ENCODE results near the gene RIN1.
A peak's percentile ranks its signal among the peaks of the same experiment; 100 is the strongest.
"Not testable (repeated sequence)": the region's sequence is repeated elsewhere in the genome, so short reads cannot be mapped to it uniquely, and the experiment has no call there.

RIN1 gene

DNA sequence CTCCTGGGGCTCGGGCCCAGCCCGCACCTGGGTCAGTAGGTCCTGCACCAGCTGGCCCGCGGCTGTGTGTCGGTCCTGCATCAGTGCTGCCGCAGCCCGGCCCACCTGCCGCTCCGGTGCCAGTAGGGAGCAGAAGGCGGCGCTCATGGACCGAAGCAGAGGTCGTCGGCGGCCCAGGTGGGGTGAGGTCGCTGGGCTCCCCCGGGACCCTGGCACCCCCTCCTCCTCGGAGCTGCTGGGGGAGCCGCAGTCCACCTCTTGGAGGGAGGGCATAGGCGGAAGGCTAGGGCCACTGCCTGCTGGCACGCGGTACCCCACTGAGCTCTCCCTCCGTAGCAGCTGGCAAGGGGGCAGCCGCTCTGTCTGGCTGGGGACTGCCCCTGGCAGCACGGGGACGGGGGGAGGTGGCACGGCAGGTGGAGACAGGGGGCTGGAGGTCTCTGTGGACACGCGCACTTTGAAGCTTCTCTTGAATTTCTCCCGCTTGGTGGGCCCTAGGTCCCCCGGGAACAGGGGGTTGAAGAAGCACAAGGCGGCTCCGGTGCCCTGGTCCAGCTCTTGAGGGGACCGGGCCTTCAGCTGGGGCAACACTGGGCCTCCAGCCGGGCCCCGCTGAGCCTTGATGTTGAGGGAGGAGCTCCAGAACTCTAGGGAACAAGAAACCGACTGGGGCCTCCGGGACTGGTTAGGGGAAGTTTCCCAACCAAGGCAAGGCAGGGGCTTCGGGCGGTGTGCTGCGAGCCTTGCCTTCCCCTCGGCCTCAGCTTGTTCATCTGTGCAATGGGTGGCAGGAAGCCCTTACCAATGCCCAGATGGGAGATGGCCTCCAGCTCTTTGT is 1.4 kb downstream of the RIN1 start:
- no peak for DNase-seq (ENCODE audit: low read depth, low spot score)

DNA sequence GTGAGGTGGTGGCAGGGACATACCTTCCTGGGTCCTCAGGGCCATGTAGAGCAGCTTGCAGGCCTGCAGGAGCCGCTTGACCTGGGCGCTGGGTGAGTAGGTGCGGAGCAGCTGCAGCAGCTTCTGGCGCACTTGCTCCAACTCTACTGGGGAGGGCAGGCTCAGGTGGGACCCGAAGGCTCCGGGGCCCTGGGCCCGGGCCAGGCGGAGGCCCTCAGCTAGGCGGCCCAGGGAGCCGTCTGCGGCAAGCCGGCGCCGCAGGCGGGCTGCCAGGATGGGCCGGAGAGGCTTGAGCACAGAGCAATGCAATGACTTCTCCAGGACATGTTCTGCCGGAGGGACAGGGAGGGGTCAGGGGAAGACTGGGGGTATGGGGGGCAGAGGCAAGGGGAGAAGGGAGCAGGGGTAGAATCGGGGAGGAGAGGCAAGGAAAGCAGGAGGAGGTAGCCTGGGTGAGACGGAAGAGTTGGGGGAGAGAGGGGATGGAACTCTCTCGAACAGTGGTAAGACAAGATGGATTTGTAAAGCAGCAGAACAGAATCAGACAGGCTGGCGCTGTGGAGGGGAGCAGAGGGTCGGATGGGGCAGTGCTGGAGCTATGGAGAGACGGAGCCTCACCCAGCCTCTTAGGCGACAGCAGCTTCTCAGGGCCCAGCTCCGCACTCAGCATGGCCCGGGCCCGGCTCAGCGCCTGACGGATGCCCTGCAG is 2.2 kb downstream of the RIN1 start:
- no peak for DNase-seq (ENCODE audit: low read depth, low spot score)

DNA sequence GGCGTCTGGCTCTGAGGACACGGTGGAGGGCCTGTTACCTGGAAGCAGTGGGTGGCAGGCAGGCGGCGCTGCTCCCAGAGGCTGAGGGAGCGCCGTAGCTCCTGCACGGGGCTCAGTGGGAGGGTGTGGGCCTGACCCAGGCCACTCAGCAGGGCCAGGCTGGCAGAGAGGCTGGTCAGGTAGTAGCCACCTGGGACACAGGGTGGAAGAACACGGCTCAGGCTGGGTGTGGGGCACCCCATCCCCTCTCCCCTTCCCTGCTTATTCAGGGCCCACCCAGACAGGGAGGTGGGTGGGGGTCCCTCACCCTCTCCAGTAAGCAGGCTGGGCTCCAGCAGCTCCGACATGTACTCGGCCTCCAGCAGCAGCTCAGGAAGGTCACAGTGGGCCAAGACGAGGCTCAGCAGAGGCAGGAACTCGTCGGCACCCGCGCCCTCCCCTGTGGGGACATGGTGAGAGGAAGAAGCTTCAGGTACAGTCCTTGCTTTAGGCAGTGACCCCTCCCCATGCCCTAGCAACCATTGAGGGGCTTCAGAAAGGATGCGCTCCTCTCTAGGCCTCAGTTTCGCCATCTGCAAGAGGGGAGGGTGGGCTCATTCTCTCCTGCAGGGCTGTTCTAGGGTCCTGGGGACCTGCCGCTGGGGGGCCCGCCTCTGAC is 2.9 kb downstream of the RIN1 start:
- DNase-seq (ENCODE audit: low read depth, low spot score): no peak

DNA sequence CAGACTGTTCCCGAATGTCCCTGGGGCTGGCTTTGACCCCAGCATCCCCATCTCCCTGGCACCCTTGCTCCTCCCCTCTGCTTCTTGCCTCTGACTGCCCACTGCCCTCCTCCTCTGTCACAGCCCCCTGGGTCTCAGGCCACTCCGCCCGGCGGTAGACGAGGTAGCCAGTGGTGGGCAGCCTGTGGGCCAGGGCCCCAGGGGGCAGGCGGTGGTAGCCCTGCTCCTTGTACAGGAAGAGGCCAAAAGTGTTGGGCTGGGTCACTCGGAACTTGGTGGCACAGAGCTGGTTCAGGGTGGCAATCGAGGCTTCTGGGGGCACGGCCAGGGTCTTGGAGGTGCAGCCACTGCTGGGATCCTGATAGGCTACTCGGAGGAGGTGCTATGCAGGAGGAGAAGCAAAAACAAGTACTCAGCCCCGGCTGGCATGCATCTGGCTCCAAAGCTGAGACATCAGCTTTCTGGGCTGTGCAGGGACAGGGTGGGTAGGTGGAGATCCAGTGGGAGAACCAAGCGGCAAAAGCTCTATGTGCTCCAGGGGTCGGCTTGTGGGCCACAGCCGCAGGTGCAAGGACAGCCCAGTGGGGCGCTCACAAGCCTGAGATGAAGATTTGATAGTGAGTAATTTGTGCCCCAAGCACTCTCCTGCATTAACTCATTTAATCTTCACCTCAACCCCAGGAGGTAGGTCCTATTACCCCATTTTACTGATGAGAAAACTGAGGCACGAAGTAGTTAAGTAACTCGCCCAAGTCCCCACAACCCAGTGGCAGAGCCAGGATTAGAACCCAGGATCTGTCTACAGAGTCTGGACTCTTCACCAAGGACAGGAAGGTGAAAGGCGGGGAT is 3.6 kb downstream of the RIN1 start:
- no peak for DNase-seq (ENCODE audit: low read depth, low spot score)

DNA sequence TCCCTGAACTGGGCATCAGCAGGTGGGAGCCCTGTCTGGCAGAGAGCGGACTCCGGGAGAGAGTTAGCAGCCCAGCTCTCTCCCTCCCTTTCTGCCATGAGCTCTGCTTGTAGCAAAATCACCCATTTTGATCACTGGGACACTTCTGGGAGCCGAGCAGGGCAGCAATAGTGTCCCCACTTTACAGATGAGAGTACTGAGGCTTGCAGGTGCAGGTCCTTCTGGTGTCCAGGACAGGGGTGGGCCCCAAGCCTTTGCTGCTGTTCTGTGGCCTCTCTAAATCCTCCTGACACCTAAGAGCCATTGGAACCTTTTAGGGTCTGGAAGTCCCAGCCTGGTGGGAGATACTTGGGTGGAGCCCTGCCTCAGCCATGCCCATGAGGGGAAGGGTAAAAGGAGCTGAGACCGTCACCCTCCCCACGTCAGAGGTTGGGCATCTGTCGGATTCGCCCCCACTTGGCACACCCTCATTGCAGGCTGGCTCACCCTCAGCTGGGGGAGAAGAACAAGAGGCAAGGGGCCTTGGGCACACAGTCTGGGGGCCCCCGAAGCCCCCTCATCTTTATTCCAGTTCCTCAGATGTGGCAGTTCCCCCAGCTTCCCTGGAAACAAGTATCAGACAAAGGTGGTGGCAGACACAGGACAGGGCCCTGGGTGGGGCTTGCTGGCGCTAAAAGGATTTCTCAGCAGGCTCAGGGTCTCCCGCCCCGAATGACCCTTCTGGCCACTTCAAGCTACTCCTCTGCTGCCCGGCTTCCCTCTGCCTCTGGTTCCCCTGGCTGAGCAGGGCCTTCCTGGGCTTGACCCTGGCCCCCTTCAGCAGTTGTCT is 4.5 kb downstream of the RIN1 start:
- no peak for DNase-seq (ENCODE audit: low read depth, low spot score)

DNA sequence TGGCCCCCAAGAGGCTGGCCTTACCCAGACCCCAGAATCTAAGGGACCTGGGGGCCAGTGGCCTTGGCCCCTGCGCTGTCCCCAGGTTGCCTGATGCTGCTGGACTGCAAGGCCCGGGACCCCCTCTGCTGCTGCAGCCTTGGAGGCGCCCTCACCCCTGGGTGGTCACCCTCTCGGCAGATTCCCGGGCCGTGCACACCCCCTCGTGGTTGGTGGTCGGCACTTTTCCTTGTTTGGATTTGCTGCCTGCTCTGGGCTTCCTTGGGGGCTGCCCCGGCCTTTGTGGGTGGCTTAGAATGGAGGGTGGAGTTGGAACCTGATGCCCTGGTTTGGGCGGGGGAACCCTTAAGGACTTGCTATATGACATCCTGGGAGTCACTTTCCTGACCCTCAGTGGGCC is 5.3 kb downstream of the RIN1 start:
- DNase-seq (ENCODE audit: low read depth, low spot score): no peak

DNA sequence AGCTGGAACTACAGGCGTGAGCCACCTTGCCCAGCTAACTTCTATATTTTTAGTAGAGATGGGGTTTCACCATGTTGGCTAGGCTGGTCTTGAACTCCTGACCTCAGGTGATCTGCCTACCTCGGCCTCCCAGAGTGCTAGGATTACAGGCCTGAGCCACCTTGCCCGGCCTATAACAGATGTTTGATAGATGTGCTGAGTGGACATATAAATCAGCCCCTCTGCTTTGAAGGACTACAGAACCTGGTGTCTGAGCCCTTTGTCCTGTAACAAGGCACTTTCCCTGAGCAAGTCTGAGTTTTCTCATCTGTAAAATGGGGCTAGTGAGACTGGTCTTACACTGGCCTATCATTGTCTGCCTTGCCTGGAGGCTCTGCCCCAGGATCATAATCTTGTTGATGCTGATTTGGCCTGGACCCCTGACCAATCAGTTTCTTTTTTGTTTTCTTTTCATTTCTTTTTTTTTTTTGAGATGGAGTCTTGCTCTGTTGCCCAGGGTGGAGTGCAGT is 7.0 kb downstream of the RIN1 start:
- no peak for DNase-seq (ENCODE audit: low read depth, low spot score)

DNA sequence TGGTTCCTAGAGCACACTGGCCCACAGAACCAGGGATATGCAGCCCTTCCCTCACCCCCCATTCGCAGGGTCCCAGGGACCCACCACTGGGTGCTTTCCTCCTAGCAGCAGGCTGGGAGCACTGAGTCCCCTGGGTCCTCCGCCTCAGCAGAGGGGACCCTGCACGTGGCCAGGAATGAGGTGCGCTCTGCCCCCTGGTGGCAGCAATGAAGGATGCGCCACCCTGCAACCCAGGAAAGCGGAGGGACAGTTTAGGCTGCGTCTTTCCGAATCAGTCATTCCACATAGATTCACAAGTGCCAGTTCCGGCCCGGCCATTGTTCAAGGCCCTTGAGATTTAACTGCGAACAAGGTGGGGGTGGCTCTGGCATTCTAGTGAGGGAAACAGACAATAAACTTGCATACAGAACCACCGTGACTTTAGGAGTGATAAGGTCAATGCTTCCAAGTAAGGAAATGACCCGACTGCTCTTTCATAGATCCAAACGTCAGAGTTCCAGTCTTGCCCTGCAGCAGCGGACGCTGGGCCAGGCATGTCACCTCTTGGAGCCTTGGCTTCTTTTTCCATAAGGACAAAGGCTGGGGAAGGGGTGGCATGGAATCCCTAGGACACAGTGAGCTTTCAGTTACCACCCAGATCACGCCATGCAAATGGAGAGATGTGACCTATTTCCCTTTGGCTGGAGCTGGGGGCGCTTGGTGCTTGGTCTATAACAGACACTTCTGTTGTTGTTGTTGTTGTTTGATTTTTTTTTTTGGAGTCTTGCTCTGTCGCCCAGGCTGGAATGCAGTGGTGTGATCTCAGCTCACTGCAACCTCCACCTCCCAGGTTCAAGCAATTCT is 7.7 kb downstream of the RIN1 start:
- DNase-seq (ENCODE audit: low read depth, low spot score): peak; percentile 96

DNA sequence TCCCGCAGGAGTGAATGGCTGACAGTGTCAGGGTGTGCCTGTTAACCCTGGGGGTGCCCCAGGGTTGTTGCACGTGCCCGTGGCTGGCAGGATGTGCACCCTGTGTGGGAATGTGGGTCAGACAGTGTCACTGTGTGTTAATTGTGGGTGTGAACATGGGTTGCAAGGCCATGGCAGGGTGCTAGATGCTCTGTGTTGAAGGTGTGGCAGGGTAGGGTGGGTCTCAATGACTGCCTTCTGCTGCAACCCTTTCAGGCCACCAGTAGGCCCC is 8.3 kb downstream of the RIN1 start:
- no peak for DNase-seq (ENCODE audit: low read depth, low spot score)

DNA sequence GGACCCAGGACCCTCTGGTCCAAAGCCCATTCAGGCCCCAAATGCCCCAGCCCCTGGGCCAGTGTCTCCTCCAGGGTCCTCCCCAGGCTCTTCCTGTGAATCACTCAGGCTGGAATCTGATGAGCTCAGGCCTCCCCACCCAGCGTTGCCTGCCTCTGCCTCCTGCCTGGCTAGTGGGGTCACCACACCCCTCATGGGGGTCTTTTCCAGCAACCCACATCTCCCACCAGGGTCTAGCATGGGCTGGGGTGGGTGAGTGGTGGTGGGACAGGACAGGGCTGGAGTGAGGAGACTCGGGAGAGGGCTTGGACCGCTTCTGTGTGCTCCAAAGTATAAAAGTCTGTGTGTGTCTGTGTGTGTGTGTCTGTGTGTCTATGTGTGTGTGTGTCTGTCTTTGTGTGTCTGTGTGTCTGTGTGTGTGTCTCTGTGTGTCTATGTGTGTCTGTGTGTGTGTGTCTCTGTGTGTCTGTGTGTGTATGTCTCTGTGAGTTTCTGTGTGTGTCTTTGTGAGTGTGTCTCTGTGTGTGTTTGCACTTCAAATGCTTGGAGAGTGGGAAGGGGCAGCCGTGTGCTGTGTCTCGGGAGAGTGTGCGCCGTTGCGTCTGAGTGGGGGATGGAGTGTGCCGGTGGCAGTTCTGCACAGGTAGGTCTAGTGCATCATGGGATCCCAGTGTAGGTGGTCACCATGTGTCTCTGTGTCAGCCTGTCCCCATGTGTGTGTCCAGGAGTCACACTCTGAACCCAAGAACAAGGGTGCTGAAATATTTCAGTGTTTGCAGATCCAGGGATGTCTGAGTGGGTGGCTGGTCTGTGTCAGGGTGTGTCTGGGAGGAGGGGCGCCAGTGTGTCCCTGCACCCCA is 8.8 kb downstream of the RIN1 start:
- DNase-seq (ENCODE audit: low read depth, low spot score): no peak

DNA sequence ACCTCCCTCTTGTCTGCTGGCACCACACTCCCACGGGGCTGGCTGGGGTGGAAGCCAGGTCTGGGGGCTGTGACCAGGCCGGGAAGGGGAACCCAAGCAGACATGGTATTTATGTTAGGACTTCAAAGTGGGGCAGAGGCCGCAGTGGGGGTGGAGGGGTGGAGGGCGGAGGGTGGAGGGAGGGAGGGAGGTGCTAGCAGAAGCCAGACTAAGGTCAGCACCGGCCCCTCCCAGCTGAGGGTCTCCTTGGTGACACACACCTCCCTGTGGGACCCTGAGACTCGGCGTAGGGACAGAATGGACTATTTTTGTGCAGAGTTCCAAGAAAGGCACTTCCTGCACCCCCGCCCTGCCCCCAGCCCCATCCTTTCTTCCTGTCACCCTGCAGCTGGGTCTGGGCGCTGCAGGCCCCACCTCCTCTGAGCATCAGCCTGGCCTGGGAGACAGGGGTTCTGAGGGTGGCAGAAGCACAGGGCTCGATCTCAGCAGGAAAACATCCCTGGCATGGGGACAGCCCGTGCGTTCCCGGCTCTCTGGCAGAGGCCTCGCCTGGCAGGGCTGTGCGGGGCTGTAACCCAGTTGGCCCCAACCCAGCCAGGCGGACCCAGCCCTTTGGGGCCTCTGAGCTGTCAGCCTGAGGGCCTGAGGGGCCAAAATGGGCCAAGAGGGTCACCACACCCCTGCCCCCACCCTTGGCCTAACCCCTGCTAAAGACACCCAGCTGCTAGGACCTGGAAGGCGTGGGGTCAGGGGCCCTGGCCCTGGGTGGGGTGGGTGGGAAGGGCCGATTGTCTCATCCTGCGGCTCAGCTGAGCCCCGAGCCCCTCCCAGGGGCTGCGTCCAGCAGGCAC is 9.7 kb downstream of the RIN1 start:
- DNase-seq (ENCODE audit: low read depth, low spot score): no peak

DNA sequence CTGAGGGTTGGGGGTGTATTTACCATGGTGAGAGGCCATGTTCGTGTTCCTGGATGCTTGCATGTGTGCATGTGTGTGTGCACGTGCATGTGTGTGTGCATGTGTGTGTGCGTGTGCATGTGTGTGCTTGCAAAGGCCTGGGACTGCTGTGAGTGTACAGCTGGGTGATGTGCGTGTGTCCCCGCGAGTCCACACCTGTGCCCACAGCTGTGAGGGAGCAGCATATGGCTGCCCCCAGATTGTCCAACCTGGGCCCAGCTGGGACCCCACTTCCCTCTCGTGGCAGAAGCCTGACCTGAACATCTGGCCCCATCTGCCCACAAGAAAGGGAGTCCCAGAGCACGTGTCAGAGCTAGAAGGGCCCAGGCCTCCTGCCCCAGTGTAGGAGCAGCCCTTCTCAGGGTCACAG is 11.0 kb downstream of the RIN1 start:
- no peak for DNase-seq (ENCODE audit: low read depth, low spot score)

DNA sequence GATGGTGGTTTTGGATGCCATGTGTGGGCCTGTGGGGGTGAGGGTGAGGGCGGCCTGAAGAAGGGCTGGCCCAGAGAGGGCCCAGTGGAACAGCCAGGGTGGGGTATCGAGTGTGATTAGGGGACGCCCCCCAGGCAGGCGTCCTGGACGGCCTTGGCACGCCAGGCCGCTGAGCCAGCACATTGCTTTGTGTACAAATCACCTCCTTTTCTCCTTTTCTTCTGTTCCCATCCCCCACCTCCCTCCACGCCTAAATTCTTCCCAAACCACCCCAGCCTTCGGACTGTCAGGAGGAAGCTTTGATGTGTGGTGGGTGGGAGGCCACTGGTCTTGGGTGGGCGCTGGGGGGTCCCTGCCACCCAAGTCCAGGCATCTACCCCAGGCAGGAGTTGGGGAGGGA is 11.6 kb downstream of the RIN1 start:
- DNase-seq (ENCODE audit: low read depth, low spot score): peak; percentile 57

DNA sequence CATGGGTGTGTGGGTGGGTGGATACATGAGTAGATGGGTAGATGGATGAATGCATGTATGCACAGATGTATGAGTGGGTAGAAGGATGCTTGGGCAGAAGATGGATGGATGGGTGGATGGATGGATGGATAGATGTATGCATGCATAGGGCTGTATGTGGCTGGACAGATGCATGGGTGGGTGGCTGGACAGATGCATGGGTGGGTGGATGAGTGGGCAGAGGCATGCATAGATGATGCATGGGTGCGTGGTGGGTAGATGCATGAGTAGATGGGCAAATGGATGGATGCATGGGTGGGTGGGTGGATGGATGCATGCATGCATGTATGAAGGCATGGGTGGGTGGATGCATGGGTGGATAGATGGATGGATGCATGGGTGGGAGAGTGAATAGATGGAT is 12.6 kb downstream of the RIN1 start:
- DNase-seq (ENCODE audit: low read depth, low spot score): no peak

DNA sequence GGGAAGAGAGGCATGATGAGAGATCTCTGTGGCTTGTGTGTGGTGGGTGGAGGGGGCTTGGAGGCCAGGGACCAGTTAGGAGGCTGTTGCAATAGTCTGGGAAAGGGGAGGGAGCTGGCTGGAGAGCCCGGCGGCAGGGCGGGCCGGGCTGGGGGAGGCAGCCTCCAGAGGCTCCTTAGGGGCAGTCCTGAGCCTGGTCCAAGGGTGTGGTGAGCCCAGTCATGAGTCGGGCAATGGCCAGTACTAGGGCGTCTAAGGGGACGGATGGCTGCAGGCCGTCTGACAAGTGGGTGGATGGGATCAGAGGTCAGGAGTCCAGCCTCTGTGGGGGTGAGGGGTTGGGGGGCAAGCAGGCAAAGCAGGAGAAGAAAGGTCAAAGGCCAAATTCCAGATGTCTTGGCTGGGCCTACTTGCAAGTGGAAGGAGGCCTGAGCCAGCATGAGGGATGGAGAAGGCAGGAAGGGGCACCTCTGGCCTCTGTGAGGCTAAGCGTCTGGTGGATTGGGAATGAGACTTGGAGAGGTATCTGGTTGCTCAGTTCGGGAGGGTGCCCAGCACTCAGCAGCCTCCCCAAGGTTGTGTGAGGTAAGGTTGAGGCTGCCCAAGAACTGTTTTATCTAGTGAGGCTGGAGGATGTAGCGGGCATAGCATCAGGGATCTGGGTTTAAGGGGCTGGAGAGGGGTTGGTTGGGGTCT is 13.4 kb downstream of the RIN1 start:
- no peak for DNase-seq (ENCODE audit: low read depth, low spot score)

DNA sequence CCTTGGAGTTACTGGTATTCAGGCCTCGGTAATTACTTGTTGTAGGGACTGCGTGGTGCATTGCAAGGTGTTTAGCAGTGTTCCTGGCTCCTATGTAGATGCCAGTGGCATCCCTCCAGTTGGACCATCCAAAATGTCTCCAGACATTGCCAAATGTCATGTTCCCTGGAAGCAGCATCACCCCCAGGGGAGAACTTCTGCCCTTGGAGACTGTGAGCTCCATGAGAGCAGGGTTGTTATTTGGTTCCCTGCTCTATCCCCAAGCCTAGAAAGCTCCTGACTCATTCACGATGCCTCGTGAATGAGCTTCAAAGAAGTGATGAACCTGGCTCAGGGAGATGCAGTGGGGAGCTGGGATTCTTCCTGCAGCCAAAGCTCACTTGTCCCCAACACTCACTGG is 14.6 kb downstream of the RIN1 start:
- DNase-seq (ENCODE audit: low read depth, low spot score): no peak

DNA sequence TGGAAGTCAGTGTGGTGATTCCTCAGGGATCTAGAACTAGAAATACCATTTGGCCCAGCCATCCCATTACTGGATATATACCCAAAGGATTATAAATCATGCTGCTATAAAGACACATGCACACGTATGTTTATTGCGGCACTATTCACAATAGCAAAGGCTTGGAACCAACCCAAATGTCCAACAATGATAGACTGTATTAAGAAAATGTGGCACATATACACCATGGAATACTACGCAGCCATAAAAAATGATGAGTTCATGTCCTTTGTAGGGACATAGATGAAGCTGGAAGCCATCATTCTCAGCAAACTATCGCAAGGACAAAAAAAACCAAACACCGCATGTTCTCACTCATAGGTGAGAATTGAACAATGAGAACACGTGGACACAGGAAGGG is 15.5 kb downstream of the RIN1 start:
- DNase-seq (ENCODE audit: low read depth, low spot score): not testable (repeated sequence)

Data from ELF-1 (cell line).